NOMO-1 treated with dmso at 0.1 percent for 144 hours (cell line): ENCODE results near the gene DNAAF5.

Experiments used
- DNase-seq: peaks from one replicate; lab custom pipeline; 2025; ENCODE audit not compliant: unreplicated experiment; lab: John Stamatoyannopoulos, UW

The DNAAF5 gene

GRCh38 chr7:763762-764161 is 37.3 kb downstream of the DNAAF5 start:
- no peak for DNase-seq

DNA sequence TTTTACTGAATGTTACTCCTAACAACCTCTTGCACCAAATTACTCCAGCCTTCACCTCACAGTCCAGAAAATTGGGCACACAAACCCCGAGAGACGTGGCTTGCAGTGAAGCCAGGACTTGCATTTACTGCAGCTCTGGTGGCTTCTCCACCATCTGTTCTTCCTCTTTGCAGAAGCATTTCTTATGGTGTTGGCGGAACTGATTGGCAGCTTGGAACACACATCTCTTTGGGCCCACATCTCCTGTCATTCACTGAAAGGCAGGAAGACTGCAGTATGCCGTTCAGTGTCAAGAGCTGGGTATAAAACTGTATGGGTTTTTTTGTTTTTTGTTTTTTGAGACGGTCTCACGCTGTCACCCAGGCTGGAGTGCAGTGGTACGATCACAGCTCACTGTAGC is 38.9 kb downstream of the DNAAF5 start:
- DNase-seq = no peak

GRCh38 chr7:767580-767940 is 41.1 kb downstream of the DNAAF5 start:
- no peak for DNase-seq

DNA sequence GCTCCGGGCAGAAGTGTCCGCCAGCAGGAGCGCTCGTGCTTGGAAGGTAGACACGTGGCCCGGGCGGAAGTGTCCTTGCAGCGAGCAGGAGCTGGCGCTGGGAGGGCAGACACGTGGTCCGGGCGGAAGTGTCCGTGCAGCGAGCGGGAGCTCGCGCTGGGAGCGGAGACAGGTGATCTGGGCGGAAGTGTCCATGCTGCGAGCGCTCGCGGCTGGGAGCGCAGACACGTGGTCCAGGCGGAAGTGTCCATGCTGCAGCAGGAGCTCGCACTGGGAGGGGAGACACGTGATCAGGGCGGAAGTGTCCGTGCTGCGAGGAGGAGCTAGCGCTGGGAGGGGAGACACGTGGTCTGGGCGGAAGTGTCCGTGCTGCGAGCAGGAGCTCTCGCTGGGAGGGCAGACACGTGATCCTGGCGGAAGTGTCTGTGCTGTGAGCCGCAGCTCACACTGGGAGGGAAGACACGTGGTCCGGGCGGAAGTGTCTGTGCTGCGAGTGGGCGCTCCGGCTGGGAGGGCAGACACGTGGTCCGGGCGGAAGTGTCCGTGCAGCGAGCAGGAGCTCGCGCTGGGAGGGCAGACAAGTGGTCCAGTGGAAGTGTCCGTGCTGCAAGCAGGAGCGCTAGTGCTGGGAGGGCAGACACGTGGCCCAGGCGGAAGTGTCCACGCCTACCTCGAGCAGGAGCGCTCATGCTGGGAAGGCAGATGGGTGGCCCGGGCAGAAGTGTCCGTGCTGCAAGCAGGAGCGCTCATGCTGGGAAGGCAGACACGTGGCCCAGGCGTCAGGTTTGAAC is 41.6 kb downstream of the DNAAF5 start:
- no peak for DNase-seq

DNA sequence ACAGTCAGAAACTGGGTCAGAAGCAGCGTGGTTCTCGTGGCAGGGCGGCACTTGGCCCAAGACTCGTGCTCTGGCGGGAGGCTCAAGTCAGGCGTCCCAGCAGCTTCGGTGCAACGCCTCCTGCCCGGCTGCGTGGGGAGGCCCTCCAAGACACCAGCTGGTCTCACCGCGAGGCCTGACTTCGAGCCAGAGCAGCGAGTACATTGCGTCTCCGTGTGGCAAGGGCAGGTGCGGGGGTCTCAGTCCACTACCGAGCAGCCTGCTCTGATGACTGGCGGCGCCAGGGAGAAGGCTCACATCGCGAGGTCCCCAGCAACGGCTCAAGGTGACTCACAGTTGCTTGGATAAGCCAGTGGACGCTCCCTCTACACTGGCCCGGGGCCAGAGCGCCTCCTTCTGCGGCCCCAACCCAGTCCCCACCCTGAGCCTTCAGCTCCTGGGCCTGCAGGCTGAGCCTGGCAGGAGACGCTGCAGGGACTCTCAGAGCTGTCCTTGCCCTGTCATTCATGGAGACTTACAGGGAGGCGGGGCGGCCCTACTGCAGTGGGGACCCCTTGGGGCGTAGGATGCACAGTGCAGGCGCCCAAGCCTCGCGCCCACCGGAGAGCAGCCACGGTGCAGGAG is 42.5 kb downstream of the DNAAF5 start:
- no peak for DNase-seq

DNA sequence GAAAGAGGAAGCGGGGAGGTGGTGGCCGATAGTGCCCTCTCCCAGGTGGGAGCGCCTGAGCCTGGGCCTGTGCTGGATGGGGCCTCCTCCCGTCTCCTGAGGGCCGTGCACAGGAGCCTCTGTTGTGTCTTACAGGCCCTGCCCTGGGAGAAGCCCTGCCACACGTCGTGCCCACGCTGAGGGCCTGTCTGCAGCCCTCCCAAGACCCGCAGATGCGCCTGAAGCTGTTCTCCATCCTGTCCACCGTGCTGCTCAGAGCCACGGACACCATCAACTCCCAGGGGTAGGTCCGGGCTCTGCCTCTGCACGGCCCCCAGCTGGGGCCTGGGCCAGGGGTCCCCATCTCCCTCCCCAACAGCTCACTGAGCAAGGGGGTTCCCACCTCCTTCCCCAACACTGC is 43.8 kb downstream of the DNAAF5 start:
- DNase-seq = no peak

DNA sequence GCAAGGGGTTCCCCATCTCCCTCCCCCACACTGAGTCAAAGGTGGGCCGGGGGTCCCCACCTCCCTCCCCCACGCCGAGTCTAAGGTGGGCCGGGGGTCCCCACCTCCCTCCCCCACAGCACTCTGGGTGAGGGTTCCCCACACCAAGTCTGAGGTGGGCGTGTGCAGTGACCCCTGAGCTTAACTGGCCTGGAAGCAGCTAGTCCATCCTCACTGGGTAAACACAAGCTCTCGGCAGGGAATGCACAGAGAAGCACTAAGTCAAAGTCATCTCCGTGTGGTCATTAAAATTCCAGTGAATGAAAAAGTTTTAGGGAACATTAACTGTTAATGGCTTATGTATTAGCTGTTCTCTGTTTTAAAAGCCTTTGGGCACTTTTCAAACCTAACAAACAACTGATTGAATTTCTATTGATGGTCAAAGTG is 44.3 kb downstream of the DNAAF5 start:
- DNase-seq = no peak

GRCh38 chr7:771234-772004 is 44.9 kb downstream of the DNAAF5 start:
- DNase-seq = no peak

DNA sequence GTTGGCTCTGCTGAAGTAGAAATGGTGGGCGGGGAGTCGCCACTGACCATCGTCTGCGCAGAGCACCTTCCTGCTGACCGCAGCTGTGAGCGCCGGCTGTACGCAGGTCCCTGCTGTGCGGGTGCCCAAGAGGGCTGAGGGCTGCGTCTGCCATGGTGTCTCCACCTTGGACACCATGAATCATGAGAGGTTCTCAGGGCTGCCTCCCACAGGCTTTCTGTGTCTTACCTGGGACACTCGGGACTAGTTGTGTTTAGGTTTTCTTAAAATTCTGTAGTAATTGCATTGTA is 45.5 kb downstream of the DNAAF5 start:
- DNase-seq = no peak

GRCh38 chr7:772392-772791 is 45.9 kb downstream of the DNAAF5 start:
- no peak for DNase-seq

GRCh38 chr7:772861-773621 is 46.5 kb downstream of the DNAAF5 start:
- no peak for DNase-seq

DNA sequence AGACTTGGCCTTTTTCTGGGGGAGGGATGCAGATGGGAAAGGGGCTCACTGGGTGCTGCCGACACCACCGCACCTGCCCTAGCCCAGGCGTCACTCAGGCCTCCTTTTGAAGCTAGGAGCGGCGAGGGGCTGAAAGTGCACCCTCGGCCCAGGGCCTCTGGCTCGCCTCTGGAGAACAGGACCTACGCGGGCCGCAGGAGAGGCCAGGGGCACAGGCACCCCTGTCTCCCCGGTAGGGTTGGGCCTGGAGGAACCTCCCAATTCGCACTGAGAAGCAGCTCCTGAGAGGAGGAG is 47.1 kb downstream of the DNAAF5 start:
- DNase-seq = no peak

GRCh38 chr7:774161-775109 is 47.9 kb downstream of the DNAAF5 start:
- no peak for DNase-seq

DNA sequence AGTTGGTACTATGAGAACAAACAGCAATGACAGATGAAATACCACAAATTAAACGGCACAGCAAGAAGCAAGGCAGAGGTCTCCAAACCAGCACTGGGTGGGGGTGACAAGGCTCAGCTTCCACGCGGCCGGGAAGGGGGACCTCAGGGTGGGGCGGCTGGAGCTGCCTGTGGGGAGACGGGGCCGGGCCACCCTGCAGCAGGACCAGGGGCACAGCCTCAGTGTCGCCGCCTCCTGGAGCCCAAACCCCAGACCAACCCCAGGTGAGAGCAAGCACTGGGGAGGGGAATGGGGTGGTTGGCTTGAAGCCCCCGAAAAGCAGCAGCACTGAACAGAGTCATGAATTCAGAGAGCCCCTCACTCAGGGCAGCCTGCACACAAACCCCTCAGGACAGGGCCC is 49.9 kb downstream of the DNAAF5 start:
- DNase-seq = no peak

DNA sequence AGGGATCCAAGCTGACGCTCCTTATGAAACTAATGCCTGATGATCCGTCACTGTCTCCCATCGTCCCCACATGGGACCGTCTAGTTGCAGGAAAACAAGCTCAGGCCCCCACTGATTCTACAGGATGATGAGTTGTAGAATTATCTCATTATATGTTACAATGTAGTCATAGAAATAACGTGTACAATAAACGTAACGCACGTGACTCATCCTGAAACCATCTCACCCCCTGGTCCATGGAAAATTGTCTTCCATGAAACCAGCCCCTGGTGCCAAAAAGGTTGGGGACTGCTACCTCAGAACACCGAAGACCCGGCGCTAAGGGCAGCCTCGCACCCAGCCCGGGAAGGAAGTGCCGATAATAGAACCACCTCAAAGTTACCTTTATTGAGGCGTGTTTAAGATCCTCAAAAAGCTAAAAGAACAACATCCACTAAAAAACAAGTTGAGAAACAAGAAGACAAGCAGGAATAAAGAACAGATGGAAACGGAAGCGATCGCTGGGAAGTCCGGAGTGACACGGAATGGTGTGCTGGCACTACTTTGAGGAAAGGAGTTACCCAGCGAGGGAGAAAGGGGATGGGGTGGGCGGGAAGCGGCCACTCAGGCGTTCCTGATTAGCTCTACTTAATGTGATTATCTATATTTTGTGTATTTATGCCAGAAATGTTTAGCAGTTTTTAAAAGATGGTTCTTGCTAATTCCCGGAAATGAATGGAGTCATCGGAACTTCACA is 50.7 kb downstream of the DNAAF5 start:
- DNase-seq = no peak

DNA sequence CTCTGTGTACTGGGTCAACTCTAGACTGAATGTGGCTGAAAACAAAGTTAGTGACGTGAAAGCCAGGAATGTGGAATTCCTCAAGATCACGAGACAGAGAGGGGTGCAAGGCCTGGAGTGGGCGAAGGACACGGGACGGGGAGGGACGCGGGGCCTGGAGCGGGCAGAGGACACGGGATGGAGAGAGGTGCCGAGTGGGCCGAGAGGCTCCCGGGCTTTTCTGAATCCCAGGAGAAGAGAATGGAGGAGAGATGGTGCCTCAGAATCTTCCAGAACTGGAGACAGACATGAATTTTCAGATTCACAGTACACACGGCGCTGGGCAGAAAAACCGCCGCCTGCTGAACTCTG is 51.2 kb downstream of the DNAAF5 start:
- DNase-seq = no peak

GRCh38 chr7:778271-778967 is 51.9 kb downstream of the DNAAF5 start:
- DNase-seq = no peak

GRCh38 chr7:778968-779451 is 52.5 kb downstream of the DNAAF5 start:
- DNase-seq = no peak

- no peak for DNase-seq
Observed at GRCh38 chr7:779480-779879, 53.0 kb downstream of the DNAAF5 start.
